D721Med (cell line): ENCODE measurements around the gene PSMG3.

Experiments used
- DNase-seq: peaks from one replicate; pipeline ENCODE4 v3.0.0; 2011; ENCODE audit warnings: low spot score; ENCODE audit not compliant: insufficient read length
- FAIRE-seq: peaks from 2 replicates; lab custom pipeline; 2011; peaks lifted over from hg19 to GRCh38; lab: Jason Lieb, UNC
- TF ChIP-seq, protein P1 (sequence below): IDR thresholded peaks from 2 replicates; pipeline ENCODE4 v1.5.1; 2012; ENCODE audit warnings: mild to moderate bottlenecking, control low read depth; ENCODE audit not compliant: insufficient read depth; ENCODE audit errors: missing control alignments

PSMG3 gene

DNA sequence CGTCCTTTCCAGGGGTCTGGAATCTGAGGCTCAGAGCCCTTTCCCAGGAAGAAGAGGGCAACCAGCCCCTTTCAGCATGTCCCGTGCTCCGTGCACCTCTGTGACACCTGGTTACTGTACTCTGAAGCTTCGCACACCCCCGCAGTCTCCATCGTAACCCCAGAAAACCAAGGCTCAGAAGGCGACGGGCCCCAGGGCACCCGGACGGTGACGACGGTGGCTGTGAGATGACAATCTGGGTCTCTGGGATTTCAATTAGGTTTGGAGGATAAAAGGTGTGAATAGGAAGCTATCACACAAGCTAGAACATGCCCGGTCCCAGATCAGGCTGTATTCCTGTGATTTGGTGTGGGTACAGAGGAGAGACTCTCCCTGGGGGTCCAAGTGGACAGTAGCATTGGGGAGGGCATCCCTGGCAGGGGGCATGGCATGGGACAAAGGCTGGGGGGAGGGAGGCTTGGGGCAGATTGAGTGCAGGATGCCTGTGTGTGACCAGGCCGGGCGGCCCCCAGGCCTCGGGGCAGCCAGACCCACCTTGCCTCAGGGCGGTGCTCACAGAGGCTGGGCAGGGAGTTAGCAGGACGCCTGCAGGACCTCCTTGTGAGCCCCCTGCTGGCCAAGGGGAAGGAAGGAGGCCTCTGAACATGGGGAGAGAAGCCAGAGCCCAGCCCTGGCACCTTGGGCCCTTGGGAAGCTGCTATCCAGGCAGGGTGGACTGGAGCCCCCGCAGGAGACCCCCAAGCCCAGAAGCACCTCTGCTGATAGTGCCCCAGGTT lies 23.4 kb upstream of the PSMG3 start:
- no peak for FAIRE-seq
- no peak for DNase-seq
- TF ChIP-seq, protein P1, sequence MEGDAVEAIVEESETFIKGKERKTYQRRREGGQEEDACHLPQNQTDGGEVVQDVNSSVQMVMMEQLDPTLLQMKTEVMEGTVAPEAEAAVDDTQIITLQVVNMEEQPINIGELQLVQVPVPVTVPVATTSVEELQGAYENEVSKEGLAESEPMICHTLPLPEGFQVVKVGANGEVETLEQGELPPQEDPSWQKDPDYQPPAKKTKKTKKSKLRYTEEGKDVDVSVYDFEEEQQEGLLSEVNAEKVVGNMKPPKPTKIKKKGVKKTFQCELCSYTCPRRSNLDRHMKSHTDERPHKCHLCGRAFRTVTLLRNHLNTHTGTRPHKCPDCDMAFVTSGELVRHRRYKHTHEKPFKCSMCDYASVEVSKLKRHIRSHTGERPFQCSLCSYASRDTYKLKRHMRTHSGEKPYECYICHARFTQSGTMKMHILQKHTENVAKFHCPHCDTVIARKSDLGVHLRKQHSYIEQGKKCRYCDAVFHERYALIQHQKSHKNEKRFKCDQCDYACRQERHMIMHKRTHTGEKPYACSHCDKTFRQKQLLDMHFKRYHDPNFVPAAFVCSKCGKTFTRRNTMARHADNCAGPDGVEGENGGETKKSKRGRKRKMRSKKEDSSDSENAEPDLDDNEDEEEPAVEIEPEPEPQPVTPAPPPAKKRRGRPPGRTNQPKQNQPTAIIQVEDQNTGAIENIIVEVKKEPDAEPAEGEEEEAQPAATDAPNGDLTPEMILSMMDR, result peak; percentile 17

DNA sequence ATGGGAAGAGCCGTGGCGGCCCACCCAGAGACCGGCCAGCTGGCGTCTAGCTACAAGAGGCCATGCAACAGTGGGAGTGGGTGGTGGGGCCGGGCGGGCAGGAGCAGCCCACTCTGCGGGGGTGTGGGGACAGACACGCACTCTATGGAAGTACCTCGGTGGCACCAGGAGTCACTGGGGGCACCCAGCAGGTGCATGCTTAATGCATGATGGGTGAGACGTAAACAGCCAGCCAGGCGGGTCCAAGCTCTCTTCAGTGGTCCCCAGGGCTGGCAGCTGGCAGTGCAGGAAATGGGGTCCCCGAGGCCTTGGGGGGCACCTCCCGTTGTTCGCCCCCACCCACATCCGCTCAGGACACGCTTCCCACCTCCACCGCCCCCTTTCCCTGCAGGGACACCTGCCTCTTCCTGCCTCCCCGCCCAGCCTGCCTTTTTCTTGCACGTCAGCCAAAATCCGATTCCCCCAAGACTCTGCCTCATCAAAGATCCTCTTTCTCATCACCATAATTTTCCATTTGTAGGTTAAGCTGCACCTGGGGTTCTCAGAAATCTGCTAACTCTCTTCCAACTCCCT lies 22.6 kb upstream of the PSMG3 start:
- TF ChIP-seq, protein P1, result no peak
- FAIRE-seq (no peak), DNase-seq (no peak)

DNA sequence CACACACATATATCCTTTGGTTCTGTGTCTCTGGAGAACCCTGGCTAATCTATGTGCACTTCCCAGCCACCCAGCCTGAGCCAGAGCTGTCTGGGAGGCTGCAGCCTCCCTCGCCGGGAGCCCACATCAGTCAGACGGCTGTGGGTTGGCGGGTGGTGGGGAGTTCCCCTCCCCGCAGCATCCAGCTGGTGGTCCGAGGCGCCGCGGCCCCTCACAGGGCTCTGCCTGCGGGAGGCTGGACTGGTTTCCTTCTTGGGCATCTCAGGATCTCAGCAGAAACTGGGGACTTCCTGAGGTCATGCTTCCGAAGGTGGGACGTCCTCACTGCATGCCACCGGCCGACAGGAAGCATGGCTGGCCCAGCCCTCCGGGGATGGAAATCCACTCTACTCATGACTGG lies 22.0 kb upstream of the PSMG3 start:
- TF ChIP-seq, protein P1, result no peak
- no peak for FAIRE-seq
- DNase-seq, result no peak

DNA sequence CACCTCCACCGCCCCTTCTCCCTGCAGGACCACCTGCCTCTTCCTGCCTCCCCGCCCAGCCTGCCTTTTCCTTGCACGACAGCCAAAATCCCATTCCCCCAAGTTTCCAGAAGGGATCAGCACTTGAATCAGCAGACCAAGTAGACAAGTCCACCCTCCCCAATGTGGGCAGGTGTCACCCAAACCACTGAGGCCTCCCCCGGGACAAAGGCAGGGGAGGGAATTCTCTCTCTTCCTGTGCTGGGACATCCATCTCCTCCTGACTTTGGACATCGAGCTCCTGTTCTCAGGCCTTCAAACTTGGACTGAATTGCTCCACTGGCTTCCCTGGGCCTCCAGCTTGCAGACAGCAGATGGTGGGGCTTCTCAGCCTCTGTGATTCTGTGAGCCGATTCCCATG lies 21.6 kb upstream of the PSMG3 start:
- FAIRE-seq (no peak), DNase-seq (no peak)
- TF ChIP-seq, protein P1, result no peak

DNA sequence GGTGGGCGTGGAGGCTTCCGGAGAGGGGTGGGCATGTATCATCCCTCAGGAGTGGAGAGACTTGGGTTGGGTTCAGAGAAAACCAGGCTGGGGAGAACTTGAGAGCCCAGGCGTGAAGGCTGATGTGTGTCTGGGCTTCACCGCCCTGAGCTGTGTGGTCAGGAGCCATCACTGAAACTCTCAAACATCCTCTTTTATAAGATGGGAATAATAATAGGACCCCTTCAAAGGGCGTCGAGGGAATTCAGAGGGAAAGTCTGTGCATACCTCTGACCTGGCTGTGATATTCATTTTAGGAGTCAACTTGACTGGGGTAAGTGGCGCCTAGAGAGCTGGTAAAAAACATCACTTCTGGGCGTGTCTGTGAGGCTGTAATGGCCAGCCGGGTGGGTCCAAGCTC lies 21.1 kb upstream of the PSMG3 start:
- TF ChIP-seq, protein P1, result no peak
- FAIRE-seq (no peak), DNase-seq (no peak)

DNA sequence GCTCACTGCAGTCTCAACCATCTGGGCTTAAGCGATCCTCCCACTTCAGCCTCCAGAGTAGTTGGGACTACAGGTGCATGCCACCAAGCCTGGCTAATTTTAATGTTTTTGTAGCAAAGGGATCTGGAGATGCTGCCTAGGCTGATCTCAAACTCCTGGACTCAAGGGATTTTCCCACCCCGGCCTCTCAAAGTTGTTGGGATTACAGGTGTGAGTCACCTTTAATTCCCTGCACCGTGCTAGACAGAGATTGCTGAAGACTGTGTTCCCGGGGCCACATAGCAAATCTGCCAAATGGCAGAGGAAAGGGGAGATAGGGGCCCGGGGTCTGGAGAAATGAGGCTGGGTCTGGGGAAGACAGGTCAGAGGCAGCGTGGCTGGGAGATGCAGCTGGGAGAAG lies 20.6 kb upstream of the PSMG3 start:
- FAIRE-seq (no peak), DNase-seq (no peak)
- TF ChIP-seq, protein P1, result no peak

DNA sequence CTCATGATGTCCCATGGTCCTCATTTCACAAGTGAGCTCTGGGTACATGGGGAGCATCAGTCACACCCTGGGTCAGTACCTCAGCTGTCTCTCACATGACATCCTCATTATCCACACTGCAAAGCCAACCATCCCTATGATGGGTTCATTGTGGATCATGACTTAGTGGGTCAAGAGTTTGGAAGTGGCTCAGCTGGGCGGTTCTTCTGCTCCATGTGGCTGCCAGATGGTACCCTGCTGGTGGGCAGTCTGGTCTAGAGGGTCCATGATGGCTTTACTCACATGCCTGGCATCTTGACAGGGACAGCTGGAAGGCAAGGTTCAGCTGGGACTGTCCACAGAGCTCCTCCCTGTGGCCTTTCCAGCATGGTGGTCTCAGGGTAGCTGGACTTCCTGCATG lies 19.1 kb upstream of the PSMG3 start:
- DNase-seq, result no peak
- TF ChIP-seq, protein P1, result no peak
- FAIRE-seq, result no peak
